Endothelial cell (in vitro differentiated cells): ENCODE results near the gene RERE. TPM values are rescaled to one million over a fixed set of nuclear protein-coding genes. Genes with fewer than 3 reads are reported as not detected.

Experiments
- DNase-seq: peaks from one replicate; pipeline ENCODE4 v3.0.0; 2021; ENCODE audit warnings: low spot score
- H3K27ac Mint-ChIP-seq: one replicate; pipeline ENCODE4 v1.8.0; 2021; ENCODE audit warnings: mixed read lengths, inconsistent platforms; ENCODE audit not compliant: unreplicated experiment
- H3K27me3 Mint-ChIP-seq: one replicate; pipeline ENCODE4 v1.8.0; 2021; ENCODE audit warnings: mild to moderate bottlenecking, moderate library complexity, mixed read lengths, inconsistent platforms; ENCODE audit not compliant: unreplicated experiment
- H3K36me3 Mint-ChIP-seq: one replicate; pipeline ENCODE4 v1.8.0; 2021; ENCODE audit warnings: mild to moderate bottlenecking, low read depth, mixed read lengths, inconsistent platforms; ENCODE audit not compliant: unreplicated experiment
- H3K4me1 Mint-ChIP-seq: one replicate; pipeline ENCODE4 v1.8.0; 2021; ENCODE audit warnings: mild to moderate bottlenecking, mixed read lengths, inconsistent platforms; ENCODE audit not compliant: unreplicated experiment
- H3K4me3 Mint-ChIP-seq: one replicate; pipeline ENCODE4 v1.8.0; 2021; ENCODE audit warnings: mild to moderate bottlenecking, mixed read lengths, inconsistent platforms; ENCODE audit not compliant: unreplicated experiment
- H3K9me3 Mint-ChIP-seq: one replicate; pipeline ENCODE4 v1.8.0; 2021; ENCODE audit warnings: mixed read lengths, inconsistent platforms; ENCODE audit not compliant: unreplicated experiment
- CTCF ChIP-seq: fragments of 200-600 bp; sonication (generic); IDR thresholded peaks from one replicate; pipeline ENCODE4 v1.5.0; 2021; ENCODE audit warnings: antibody characterized with exemption; ENCODE audit not compliant: unreplicated experiment
- total RNA-seq: library from RNA; stranded (reverse); fragmentation: NEBNext Ultra II Directional; extraction: Animal tissue kit (Norgen Biotek cat#: 25700); gene quantifications from one replicate; pipeline ENCODE4 v1.2.1, GENCODE V29; 2021; ENCODE audit not compliant: unreplicated experiment

RERE gene
- total RNA-seq, 1 donor from 2014 or later, result 115 TPM

GRCh38 chr1:8684590-8684989, 132.8 kb downstream of the RERE start:
- no peaks in the 10 kb centered on the region for H3K36me3 Mint-ChIP-seq
- H3K27ac Mint-ChIP-seq, result peak overlapping the region; percentile 61
- no peak overlapping the region for H3K4me3 Mint-ChIP-seq
- no peak for DNase-seq
- H3K4me1 Mint-ChIP-seq, result peaks cover 23% of the 10 kb centered on the region
- H3K9me3 Mint-ChIP-seq, result no peaks in the 10 kb centered on the region
- no peak for TF ChIP-seq CTCF
- H3K27me3 Mint-ChIP-seq, result no peaks in the 10 kb centered on the region

DNA sequence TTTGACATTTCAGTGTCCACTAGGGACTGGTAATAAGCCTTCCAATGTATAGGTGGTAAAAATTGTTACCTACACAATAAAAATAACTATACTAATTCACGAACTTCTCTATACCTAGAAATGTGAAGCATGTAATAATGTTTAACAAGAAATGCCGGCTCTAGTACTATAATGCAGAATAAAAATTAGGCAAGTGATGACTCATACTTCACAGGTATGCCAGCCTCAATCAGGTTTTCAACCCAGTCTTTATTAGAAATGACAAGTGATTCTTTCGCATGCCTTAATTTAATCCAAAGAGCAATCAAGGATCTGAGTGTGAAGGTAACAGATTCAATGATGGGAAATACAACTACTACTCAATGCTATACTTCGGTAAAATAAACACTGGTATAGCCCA, 134.9 kb downstream of the RERE start:
- Mint-ChIP-seq H3K4me1 (peaks cover 24% of the 10 kb centered on the region), H3K9me3 (no peaks in the 10 kb centered on the region), H3K27ac (no peak overlapping the region), H3K36me3 (no peaks in the 10 kb centered on the region), H3K4me3 (no peak overlapping the region), H3K27me3 (no peaks in the 10 kb centered on the region)
- DNase-seq, result no peak
- TF ChIP-seq CTCF, result no peak

GRCh38 chr1:8681911-8682310, 135.5 kb downstream of the RERE start:
- H3K4me1 Mint-ChIP-seq, result peaks cover 17% of the 10 kb centered on the region
- H3K27me3 Mint-ChIP-seq, result no peaks in the 10 kb centered on the region
- H3K36me3 Mint-ChIP-seq, result no peaks in the 10 kb centered on the region
- no peak overlapping the region for H3K4me3 Mint-ChIP-seq
- H3K9me3 Mint-ChIP-seq, result no peaks in the 10 kb centered on the region
- no peak for DNase-seq
- H3K27ac Mint-ChIP-seq, result peak overlapping the region; percentile 1
- TF ChIP-seq CTCF, result no peak

- no peak overlapping the region for H3K4me3 Mint-ChIP-seq
- H3K9me3 Mint-ChIP-seq, result no peaks in the 10 kb centered on the region
- no peaks in the 10 kb centered on the region for H3K36me3 Mint-ChIP-seq
- no peak for DNase-seq
- no peak for TF ChIP-seq CTCF
- H3K27ac Mint-ChIP-seq, result no peak overlapping the region
- peaks cover 11% of the 10 kb centered on the region for H3K4me1 Mint-ChIP-seq
- no peaks in the 10 kb centered on the region for H3K27me3 Mint-ChIP-seq
Measured at GRCh38 chr1:8680664-8681650, 136.5 kb downstream of the RERE start.
